SK-N-MC (cell line): ENCODE data around the gene ARHGAP44.

Experiments
- EZH2 ChIP-seq: fragments of 200-600 bp; sonication (generic); IDR thresholded peaks from one replicate; pipeline ENCODE4 v1.6.1; 2017; ENCODE audit warnings: antibody characterized with exemption
- FOXP2 ChIP-seq: optimal IDR thresholded peaks from 2 replicates; pipeline ENCODE3; 2011; ENCODE audit warnings: mild to moderate bottlenecking, moderate library complexity; ENCODE audit not compliant: insufficient read depth; ENCODE audit errors: extremely low read length, control extremely low read depth
- POLR2AphosphoS5 ChIP-seq: IDR thresholded peaks from 2 replicates; pipeline ENCODE4 v1.6.1; 2012; ENCODE audit warnings: mild to moderate bottlenecking, low read depth, low read length, borderline replicate concordance

GRCh38 chr17:13038931-13039665 is 249.8 kb downstream of the ARHGAP44 start:
- TF ChIP-seq EZH2 (no peak), POLR2AphosphoS5 (no peak), FOXP2 (no peak)
